Breast epithelium (tissue), 4 donors: ENCODE data around the gene ZNF516. TPM values are rescaled to one million over a fixed set of nuclear protein-coding genes. Genes with fewer than 3 reads are reported as not detected.

Experiments used
- DNase-seq, 2 donors: peaks; one replicate each; pipeline ENCODE4 v3.0.0-alpha.2; 2019; ENCODE audit warnings: low spot score in 2 of 2
- H3K27ac ChIP-seq, 2 donors: fragments of 200-600 bp; sonication (generic) in 1 of 2; one replicate each; pipeline ENCODE4 v1.5.1; 2016 to 2019; ENCODE audit warnings: mild to moderate bottlenecking in 1 of 2
- H3K27me3 ChIP-seq, 2 donors: fragments of 200-600 bp; sonication (generic) in 1 of 2; one replicate each; pipeline versions ENCODE4 v1.5.1 to v1.6.0; 2017 to 2019; ENCODE audit warnings: control low read depth in 1 of 2, mild to moderate bottlenecking in 1 of 2
- H3K36me3 ChIP-seq: fragments of 200-600 bp; one replicate; pipeline ENCODE4 v1.5.1; 2019
- H3K4me1 ChIP-seq, 2 donors: fragments of 200-600 bp; sonication (generic); one replicate each; pipeline ENCODE4 v1.5.1; 2016 to 2019; ENCODE audit warnings: control low read depth in 1 of 2
- H3K4me3 ChIP-seq, 3 donors: fragments of 200-600 bp; sonication (generic); 1 replicate in 2 of 3; 2 replicates in 1 of 3; pipeline ENCODE4 v1.5.1; 2016 to 2019; ENCODE audit warnings: mild to moderate bottlenecking in 3 of 3, moderate library complexity in 2 of 3
- H3K9me3 ChIP-seq, 2 donors: fragments of 200-600 bp; sonication (generic) in 1 of 2; one replicate each; pipeline ENCODE4 v1.5.1; 2016 to 2019; ENCODE audit warnings: control low read depth in 1 of 2
- CTCF ChIP-seq, 3 donors: fragments of 450-650 bp; IDR thresholded peaks; one replicate each; pipeline ENCODE4 v1.5.1; 2016 to 2017; ENCODE audit warnings: antibody characterized with exemption in 3 of 3, mild to moderate bottlenecking in 3 of 3, moderate library complexity in 3 of 3
- POLR2A ChIP-seq: fragments of 450-650 bp; IDR thresholded peaks from one replicate; pipeline ENCODE4 v1.6.1; 2016; ENCODE audit warnings: antibody characterized with exemption, mild to moderate bottlenecking, moderate library complexity
- POLR2AphosphoS5 ChIP-seq, 3 donors: sonication (generic); formaldehyde crosslinking; IDR thresholded peaks; one replicate each; pipeline ENCODE4 v1.6.1; 2017; ENCODE audit warnings: antibody characterized with exemption in 3 of 3
- intact Hi-C: fragments of 100-400 bp; cut with DNase I; formaldehyde crosslinking; loops from one replicate; pipeline ENCODE4 v1.15.1; 2023; ENCODE audit warnings: low total_unique reads
- total RNA-seq, 3 donors: library from RNA; depleted of rRNA; stranded (reverse); fragments of >200 nt; gene quantifications; one replicate each; pipeline ENCODE4 v1.1.0, GENCODE V29; 2016

The ZNF516 gene
- total RNA-seq, 3 donors from 2014 or later: 12.0 to 33.4 (median 24.0) TPM

DNA sequence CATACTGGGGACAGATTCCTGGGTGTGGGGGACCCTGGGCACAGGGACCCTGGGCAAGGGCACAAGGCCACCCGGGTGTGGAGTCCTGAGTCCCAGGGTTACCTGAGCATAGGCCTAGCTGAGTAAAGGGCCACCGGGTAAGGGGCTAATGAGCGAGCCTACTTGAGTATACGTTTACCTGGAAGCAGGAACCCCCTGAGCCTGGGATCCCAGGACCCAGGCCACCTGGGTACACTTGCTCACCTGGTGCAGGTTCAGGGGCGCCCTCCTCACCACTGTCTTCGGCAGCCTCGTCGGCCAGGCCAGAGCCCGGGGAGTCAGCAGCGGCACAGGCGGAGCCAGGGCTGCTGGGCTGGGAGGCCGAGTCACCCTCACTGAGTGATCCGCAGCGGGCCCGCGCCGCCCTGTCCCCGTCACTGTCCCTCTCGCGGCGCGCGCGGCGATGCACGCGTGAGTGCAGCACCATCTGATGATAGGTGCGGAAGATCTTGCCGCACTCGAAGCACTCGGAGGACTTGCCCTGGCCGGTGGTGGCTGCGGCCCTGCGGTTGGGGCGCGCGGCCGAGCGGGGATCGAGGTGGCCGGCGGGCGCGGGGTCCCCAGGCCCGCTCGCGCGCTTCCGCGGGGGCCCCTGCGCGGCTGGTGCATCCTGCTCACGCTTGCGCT, 53.9 kb downstream of the ZNF516 start:
- peaks cover 6% of the 10 kb centered on the region for H3K36me3 ChIP-seq
- no peak overlapping the region for H3K27ac ChIP-seq
- H3K4me1 ChIP-seq: no peaks in the 10 kb centered on the region
- intact Hi-C loops: no loop called here
- H3K27me3 ChIP-seq: no peaks in the 10 kb centered on the region
- no peak for DNase-seq
- no peaks in the 10 kb centered on the region for H3K9me3 ChIP-seq
- TF ChIP-seq CTCF (IDR thresholded peaks at IDR 0.05) (no peak), POLR2A (no peak), POLR2AphosphoS5 (IDR thresholded peaks at IDR 0.05) (no peak)
- H3K4me3 ChIP-seq: no peak overlapping the region

- intact Hi-C loops: no loop called here
- TF ChIP-seq POLR2AphosphoS5 (IDR thresholded peaks at IDR 0.05) (no peak), CTCF (IDR thresholded peaks at IDR 0.05) (no peak), POLR2A (no peak)
- Histone ChIP-seq H3K4me1 (no peaks in the 10 kb centered on the region), H3K4me3 (no peak overlapping the region), H3K9me3 (no peaks in the 10 kb centered on the region), H3K27ac (no peak overlapping the region), H3K36me3 (peaks cover 6% of the 10 kb centered on the region), H3K27me3 (no peaks in the 10 kb centered on the region)
- no peak for DNase-seq
These were observed 57.1 kb downstream of the ZNF516 start for GRCh38 chr18:76437910-76438309.

- intact Hi-C loops: no loop called here
- Histone ChIP-seq H3K36me3 (no peaks in the 10 kb centered on the region), H3K4me1 (no peaks in the 10 kb centered on the region), H3K4me3 (no peak overlapping the region), H3K27ac (no peak overlapping the region), H3K9me3 (no peaks in the 10 kb centered on the region), H3K27me3 (no peaks in the 10 kb centered on the region)
- no peak for DNase-seq
- TF ChIP-seq POLR2A: no peak
- TF ChIP-seq POLR2AphosphoS5 (IDR thresholded peaks at IDR 0.05): no peak
- TF ChIP-seq CTCF (IDR thresholded peaks at IDR 0.05): no peak
These were observed 58.0 kb downstream of the ZNF516 start for GRCh38 chr18:76437011-76437410.

GRCh38 chr18:76436342-76436741, 58.7 kb downstream of the ZNF516 start:
- Histone ChIP-seq H3K27me3 (no peaks in the 10 kb centered on the region), H3K4me1 (no peaks in the 10 kb centered on the region), H3K4me3 (no peak overlapping the region), H3K9me3 (no peaks in the 10 kb centered on the region), H3K27ac (no peak overlapping the region), H3K36me3 (no peaks in the 10 kb centered on the region)
- TF ChIP-seq POLR2AphosphoS5 (IDR thresholded peaks at IDR 0.05) (no peak), CTCF (IDR thresholded peaks at IDR 0.05) (no peak), POLR2A (no peak)
- intact Hi-C loops: no loop called here
- DNase-seq: no peak

DNA sequence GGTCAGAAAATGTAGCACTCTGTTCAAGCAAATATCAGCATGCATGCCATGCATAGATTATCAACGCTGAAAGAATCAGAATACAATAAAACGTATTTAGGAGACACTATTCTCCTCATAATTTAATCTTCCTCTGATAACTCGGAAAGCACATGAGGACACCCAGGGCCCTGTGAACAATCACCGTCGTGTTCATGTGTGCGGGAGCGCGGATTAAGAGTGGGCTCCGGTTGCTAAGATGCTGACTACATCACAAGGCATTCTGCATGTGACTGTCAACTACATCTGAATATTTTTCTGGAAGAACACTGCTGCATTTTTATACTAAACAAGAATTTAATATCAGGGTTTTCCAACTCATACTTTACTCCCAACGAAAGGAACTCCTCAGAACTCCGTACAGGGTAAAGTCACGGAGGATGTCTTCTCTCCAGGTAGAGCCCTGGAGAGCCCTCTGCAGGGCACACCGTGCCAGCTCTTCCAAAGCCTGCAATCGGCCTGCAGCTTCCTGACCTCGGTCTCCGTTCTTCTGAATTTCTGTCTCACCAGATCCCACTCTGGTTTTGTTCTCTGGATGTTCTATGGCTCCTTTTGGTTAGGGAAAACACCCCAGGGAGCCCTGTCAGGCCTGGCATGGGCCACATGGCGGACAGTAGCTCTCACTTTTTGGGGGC, 59.6 kb downstream of the ZNF516 start:
- Histone ChIP-seq H3K4me1 (no peaks in the 10 kb centered on the region), H3K36me3 (no peaks in the 10 kb centered on the region), H3K9me3 (no peaks in the 10 kb centered on the region), H3K27ac (no peak overlapping the region), H3K4me3 (no peak overlapping the region), H3K27me3 (no peaks in the 10 kb centered on the region)
- TF ChIP-seq CTCF (IDR thresholded peaks at IDR 0.05): no peak
- no peak for TF ChIP-seq POLR2A
- TF ChIP-seq POLR2AphosphoS5 (IDR thresholded peaks at IDR 0.05): no peak
- no peak for DNase-seq
- intact Hi-C loops: no loop called here
